ENCODE measurements around the gene ZNF416.

Gene ZNF416

DNA sequence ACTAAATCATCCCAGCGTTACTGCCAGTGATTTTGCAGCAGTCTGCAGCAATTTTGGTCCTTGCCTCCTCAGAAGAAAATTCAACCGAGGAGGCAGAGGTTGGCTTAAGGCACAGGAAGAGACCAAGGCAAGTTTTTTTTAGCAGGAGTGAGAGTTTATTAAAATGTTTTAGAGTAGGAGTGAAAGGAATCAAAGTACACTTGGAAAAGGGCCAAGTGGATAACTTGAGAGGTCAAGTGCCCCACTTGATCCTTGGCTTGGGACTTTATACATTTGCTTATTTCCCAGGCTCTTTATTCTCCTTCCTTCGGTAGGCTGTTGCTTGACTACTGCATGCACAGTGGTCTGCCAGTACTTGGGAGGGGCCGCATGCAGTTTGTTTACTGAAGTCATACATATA is 32.4 kb upstream of the ZNF416 start:
- Histone ChIP-seq H3K36me3 (ENCODE audit: control insufficient read depth, insufficient read depth, low read length) (peaks cover 13% of the 10 kb centered on the region), H3K27me3 (replicated peaks; ENCODE audit: control insufficient read depth, insufficient read depth, low read length) (no peaks in the 10 kb centered on the region), H3K4me3 (replicated peaks; ENCODE audit: low read depth, low read length) (no peak overlapping the region)
- DNase-seq (ENCODE audit: extremely low read depth, insufficient read length): no peak
- TF ChIP-seq, protein P1, sequence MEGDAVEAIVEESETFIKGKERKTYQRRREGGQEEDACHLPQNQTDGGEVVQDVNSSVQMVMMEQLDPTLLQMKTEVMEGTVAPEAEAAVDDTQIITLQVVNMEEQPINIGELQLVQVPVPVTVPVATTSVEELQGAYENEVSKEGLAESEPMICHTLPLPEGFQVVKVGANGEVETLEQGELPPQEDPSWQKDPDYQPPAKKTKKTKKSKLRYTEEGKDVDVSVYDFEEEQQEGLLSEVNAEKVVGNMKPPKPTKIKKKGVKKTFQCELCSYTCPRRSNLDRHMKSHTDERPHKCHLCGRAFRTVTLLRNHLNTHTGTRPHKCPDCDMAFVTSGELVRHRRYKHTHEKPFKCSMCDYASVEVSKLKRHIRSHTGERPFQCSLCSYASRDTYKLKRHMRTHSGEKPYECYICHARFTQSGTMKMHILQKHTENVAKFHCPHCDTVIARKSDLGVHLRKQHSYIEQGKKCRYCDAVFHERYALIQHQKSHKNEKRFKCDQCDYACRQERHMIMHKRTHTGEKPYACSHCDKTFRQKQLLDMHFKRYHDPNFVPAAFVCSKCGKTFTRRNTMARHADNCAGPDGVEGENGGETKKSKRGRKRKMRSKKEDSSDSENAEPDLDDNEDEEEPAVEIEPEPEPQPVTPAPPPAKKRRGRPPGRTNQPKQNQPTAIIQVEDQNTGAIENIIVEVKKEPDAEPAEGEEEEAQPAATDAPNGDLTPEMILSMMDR (IDR thresholded peaks at IDR 0.05; ENCODE audit: insufficient read depth, low read length, poor library complexity, severe bottlenecking): no peak

DNA sequence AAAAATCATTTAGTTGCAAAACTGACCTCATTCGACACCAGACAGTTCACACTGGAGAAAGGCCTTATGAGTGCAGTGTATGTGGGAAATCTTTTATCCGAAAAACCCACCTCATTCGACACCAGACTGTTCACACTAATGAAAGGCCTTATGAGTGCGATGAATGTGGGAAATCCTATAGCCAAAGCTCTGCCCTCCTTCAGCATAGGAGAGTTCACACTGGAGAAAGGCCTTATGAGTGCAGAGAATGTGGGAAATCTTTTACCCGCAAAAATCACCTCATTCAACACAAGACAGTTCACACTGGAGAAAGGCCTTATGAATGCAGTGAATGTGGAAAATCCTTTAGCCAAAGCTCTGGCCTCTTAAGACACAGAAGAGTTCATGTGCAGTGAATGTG is 28.2 kb upstream of the ZNF416 start:
- TF ChIP-seq, protein P1 (IDR thresholded peaks at IDR 0.05; ENCODE audit: insufficient read depth, low read length, poor library complexity, severe bottlenecking): no peak
- no peak overlapping the region for H3K4me3 ChIP-seq (replicated peaks; ENCODE audit: low read depth, low read length)
- no peak for DNase-seq (ENCODE audit: extremely low read depth, insufficient read length)
- H3K27me3 ChIP-seq (replicated peaks; ENCODE audit: control insufficient read depth, insufficient read depth, low read length): no peaks in the 10 kb centered on the region
- H3K36me3 ChIP-seq (ENCODE audit: control insufficient read depth, insufficient read depth, low read length): peaks cover 17% of the 10 kb centered on the region

DNA sequence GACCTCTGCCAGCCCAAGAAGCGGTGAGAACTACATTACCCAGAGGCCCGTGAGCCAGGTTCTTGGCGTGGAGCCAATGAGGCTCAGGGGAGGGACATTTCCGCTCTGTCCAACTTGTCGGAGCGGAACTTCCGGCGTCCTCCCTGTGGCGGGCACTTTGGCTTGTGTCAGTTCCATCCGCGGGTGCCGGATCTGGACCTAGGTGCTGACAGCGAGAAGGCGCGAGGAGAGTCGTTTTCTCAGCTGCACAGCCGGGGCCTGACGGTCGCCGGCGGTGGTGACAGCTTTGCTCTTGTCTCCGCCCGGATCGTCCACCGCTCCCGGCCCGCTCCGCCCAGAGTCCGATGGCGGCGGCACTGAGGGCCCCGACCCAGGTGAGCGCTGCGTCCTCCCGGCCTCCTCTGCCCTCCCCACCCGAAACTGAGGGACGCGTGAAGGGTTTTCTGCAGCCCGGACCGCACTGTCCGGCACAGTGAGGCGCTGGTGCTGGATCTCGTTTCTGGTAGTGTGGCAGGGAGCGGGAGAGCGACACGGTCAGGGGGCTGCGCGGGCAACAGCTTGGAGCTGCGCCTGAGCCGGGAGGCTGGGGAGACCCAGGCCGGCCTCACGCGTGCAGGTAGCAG is 21.2 kb upstream of the ZNF416 start, which contains the start of gene ZNF530:
Gene ZNF530 (plus strand): TSS at position 125 of the 623 bp plus-strand sequence. CDS start 4,461 bp downstream, outside the sequence.
- DNase-seq (ENCODE audit: extremely low read depth, insufficient read length): peak; percentile 81
- TF ChIP-seq, protein P1 (IDR thresholded peaks at IDR 0.05; ENCODE audit: insufficient read depth, low read length, poor library complexity, severe bottlenecking): no peak
- Histone ChIP-seq H3K4me3 (replicated peaks; ENCODE audit: low read depth, low read length) (peak within 1 kb of the TSS; percentile 94), H3K27me3 (replicated peaks; ENCODE audit: control insufficient read depth, insufficient read depth, low read length) (no peaks in the 10 kb centered on the region), H3K36me3 (ENCODE audit: control insufficient read depth, insufficient read depth, low read length) (peaks cover 3% of the 10 kb centered on the region)

DNA sequence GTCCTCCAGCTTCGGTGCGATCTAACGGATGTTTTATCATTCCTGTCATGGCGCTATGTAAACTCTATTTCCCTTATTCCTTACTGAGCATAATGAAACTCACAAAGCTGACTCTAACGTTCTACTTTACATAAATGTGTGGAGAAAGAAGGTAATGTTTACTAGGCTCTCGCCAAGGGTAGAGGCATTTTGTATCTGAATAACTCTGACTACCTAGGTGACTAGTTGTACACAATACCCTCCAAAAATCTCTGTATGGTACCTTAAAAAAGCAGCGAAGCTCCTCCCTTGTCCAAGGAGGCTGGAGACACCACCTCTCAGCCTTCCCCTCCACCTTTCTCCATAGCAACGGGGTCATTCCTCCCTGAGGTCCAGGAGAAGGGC is 20.7 kb upstream of the ZNF416 start:
- H3K27me3 ChIP-seq (replicated peaks; ENCODE audit: control insufficient read depth, insufficient read depth, low read length): no peaks in the 10 kb centered on the region
- H3K4me3 ChIP-seq (replicated peaks; ENCODE audit: low read depth, low read length): peak overlapping the region; percentile 94
- peaks cover 3% of the 10 kb centered on the region for H3K36me3 ChIP-seq (ENCODE audit: control insufficient read depth, insufficient read depth, low read length)
- DNase-seq (ENCODE audit: extremely low read depth, insufficient read length): no peak
- TF ChIP-seq, protein P1 (IDR thresholded peaks at IDR 0.05; ENCODE audit: insufficient read depth, low read length, poor library complexity, severe bottlenecking): no peak

DNA sequence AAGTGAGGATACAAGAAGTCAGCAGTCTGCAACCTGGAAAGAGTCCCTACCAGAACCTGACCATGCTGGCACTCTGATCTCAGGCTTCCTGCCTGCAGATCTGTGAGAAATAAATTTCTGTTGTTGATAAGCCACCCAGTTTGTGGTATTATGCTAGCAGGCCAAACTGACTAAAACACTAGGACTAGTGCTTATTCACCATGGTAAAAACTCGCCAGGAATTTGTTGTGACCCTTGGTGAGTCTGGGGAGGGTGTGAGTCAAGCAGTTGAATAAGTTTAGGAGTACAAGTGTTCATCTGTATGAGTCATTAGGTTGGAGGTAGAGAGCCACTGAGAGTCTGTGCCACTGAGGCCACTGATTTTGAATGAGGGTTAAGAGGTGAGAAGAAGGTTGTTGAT is 8.8 kb upstream of the ZNF416 start:
- Histone ChIP-seq H3K27me3 (replicated peaks; ENCODE audit: control insufficient read depth, insufficient read depth, low read length) (no peaks in the 10 kb centered on the region), H3K4me3 (replicated peaks; ENCODE audit: low read depth, low read length) (no peak overlapping the region), H3K36me3 (ENCODE audit: control insufficient read depth, insufficient read depth, low read length) (peaks cover 2% of the 10 kb centered on the region)
- TF ChIP-seq, protein P1 (IDR thresholded peaks at IDR 0.05; ENCODE audit: insufficient read depth, low read length, poor library complexity, severe bottlenecking): no peak
- DNase-seq (ENCODE audit: extremely low read depth, insufficient read length): no peak

All from GM06990 (cell line).